Uterus (tissue), 2 donors: ENCODE measurements around the gene PLCG2.

Source experiments
- POLR2A ChIP-seq, 2 donors: fragments of 450-650 bp; IDR thresholded peaks; one replicate each; pipeline ENCODE4 v1.6.1; 2016; ENCODE audit warnings: antibody characterized with exemption in 2 of 2, mild to moderate bottlenecking in 1 of 2, moderate library complexity in 1 of 2
- TF ChIP-seq, protein P1 (sequence below), 4 experiments: fragments of 200-600 bp in 2 of 4; fragments of 450-650 bp in 2 of 4; sonication (generic) in 2 of 4; IDR thresholded peaks; one replicate each; pipeline ENCODE4 v1.5.1; 2016 to 2019; ENCODE audit warnings: antibody characterized with exemption in 4 of 4, mild to moderate bottlenecking in 2 of 4, moderate library complexity in 1 of 4

DNA sequence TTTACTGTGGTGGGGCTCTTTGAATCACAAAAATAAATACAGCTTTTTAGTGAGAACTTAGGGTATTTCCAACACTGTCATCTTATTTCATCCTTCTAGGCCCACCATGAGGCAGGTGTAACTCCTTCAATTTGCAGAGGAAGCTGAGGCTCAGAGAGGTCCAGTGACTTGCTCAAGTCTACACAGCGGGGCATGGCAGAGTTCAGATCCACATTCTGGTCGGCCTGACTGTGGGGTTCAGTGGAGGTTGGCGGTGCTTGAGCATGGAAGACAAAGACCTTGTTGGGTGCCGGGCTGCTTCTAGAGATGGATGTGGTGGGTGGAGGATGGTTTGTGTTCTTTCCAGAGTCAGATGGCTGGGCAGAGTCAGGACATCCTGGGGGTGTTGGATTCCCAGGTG, 39.8 kb downstream of the PLCG2 start:
- no peak for TF ChIP-seq POLR2A (IDR thresholded peaks at IDR 0.05)
- TF ChIP-seq, protein P1, sequence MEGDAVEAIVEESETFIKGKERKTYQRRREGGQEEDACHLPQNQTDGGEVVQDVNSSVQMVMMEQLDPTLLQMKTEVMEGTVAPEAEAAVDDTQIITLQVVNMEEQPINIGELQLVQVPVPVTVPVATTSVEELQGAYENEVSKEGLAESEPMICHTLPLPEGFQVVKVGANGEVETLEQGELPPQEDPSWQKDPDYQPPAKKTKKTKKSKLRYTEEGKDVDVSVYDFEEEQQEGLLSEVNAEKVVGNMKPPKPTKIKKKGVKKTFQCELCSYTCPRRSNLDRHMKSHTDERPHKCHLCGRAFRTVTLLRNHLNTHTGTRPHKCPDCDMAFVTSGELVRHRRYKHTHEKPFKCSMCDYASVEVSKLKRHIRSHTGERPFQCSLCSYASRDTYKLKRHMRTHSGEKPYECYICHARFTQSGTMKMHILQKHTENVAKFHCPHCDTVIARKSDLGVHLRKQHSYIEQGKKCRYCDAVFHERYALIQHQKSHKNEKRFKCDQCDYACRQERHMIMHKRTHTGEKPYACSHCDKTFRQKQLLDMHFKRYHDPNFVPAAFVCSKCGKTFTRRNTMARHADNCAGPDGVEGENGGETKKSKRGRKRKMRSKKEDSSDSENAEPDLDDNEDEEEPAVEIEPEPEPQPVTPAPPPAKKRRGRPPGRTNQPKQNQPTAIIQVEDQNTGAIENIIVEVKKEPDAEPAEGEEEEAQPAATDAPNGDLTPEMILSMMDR (IDR thresholded peaks at IDR 0.05), result no peak
